Prostate gland (tissue), 2 donors: ENCODE data around the gene TCF7. TPM values are rescaled to one million over a fixed set of nuclear protein-coding genes. Genes with fewer than 3 reads are reported as not detected.

Experiments
- DNase-seq: peaks from one replicate; pipeline ENCODE4 v3.0.0-alpha.2; 2019; ENCODE audit warnings: low spot score
- H3K27ac ChIP-seq, 2 donors: fragments of 200-600 bp; sonication (generic); 2 replicates each; pipeline ENCODE4 v1.5.1; 2017 to 2019
- H3K27me3 ChIP-seq: fragments of 200-600 bp; sonication (generic); replicated peaks from 2 replicates; pipeline ENCODE4 v1.5.1; 2019; ENCODE audit not compliant: insufficient read depth
- H3K36me3 ChIP-seq, 2 donors: fragments of 200-600 bp; sonication (generic); 1 replicate in 1 of 2; 2 replicates in 1 of 2; pipeline versions ENCODE4 v1.5.1 to v1.8.1; 2017 to 2019
- H3K4me1 ChIP-seq: fragments of 200-600 bp; sonication (generic); replicated peaks from 2 replicates; pipeline ENCODE4 v1.5.1; 2019
- H3K4me3 ChIP-seq, 2 donors: fragments of 200-600 bp; sonication (generic); 2 replicates each; pipeline ENCODE4 v1.5.1; 2017 to 2019
- H3K9me3 ChIP-seq: fragments of 200-600 bp; sonication (generic); 2 replicates; pipeline ENCODE4 v1.5.1; 2017
- POLR2A ChIP-seq: fragments of 450-650 bp; IDR thresholded peaks from one replicate; pipeline ENCODE4 v1.6.1; 2016; ENCODE audit warnings: antibody characterized with exemption, mild to moderate bottlenecking
- POLR2AphosphoS5 ChIP-seq: sonication (generic); formaldehyde crosslinking; IDR thresholded peaks from one replicate; pipeline ENCODE4 v1.6.1; 2017; ENCODE audit warnings: antibody characterized with exemption
- WGBS: methylation state at CpG from one replicate; pipeline ENCODE4 v1.1.5; 2018; 5-methylcytosine and 5-hydroxymethylcytosine counted together
- intact Hi-C: fragments of 100-400 bp; cut with DNase I; formaldehyde crosslinking; loops from one replicate; pipeline ENCODE4 v1.14.2; 2022
- total RNA-seq, 2 donors: library from RNA; depleted of rRNA; stranded (reverse); fragments of >200 nt; gene quantifications; one replicate each; pipeline ENCODE4 v1.1.0, GENCODE V29; 2016
- TF ChIP-seq, protein P1 (sequence below), 4 experiments: fragments of 200-600 bp in 2 of 4; fragments of 450-650 bp in 2 of 4; sonication (generic) in 2 of 4; IDR thresholded peaks; 1 replicate in 3 of 4; 2 replicates in 1 of 4; pipeline ENCODE4 v1.5.1; 2016 to 2019; ENCODE audit warnings: antibody characterized with exemption in 4 of 4, mild to moderate bottlenecking in 2 of 4, moderate library complexity in 2 of 4

Gene TCF7
- total RNA-seq, 2 donors from 2014 or later = 8.1 to 9.8 TPM

DNA sequence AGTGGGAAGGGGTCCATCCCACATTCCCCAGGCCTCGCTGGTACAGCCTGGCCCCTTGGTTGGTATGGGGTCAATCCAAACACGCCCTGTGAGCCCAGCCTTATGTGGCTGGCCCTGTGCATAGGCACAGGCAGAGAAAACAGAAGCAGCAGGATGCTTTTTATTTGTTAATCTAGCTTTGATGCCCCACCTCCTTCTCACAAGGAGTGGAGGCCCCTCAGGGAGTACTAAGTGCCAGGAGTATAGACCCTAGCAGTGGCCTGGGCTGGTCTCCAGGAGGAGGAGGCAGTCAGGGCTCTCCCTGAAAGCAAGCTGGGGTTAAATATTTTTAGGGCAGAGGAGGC lies 14.6 kb upstream of the TCF7 start:
- TF ChIP-seq POLR2AphosphoS5 = no peak
- TF ChIP-seq, protein P1, sequence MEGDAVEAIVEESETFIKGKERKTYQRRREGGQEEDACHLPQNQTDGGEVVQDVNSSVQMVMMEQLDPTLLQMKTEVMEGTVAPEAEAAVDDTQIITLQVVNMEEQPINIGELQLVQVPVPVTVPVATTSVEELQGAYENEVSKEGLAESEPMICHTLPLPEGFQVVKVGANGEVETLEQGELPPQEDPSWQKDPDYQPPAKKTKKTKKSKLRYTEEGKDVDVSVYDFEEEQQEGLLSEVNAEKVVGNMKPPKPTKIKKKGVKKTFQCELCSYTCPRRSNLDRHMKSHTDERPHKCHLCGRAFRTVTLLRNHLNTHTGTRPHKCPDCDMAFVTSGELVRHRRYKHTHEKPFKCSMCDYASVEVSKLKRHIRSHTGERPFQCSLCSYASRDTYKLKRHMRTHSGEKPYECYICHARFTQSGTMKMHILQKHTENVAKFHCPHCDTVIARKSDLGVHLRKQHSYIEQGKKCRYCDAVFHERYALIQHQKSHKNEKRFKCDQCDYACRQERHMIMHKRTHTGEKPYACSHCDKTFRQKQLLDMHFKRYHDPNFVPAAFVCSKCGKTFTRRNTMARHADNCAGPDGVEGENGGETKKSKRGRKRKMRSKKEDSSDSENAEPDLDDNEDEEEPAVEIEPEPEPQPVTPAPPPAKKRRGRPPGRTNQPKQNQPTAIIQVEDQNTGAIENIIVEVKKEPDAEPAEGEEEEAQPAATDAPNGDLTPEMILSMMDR (IDR thresholded peaks at IDR 0.05) = no peak
- H3K9me3 ChIP-seq = no peaks in the 10 kb centered on the region
- no peaks in the 10 kb centered on the region for H3K27me3 ChIP-seq
- H3K4me3 ChIP-seq = no peak overlapping the region
- H3K27ac ChIP-seq = no peak overlapping the region
- no peaks in the 10 kb centered on the region for H3K36me3 ChIP-seq
- intact Hi-C loops = loop anchor here (5.0 kb wide), 1 partner anchor 42 kb away; no protein-coding TSS in a partner anchor
- 93% methylated on average over 2 of the region's 2 CpGs for WGBS
- no peaks in the 10 kb centered on the region for H3K4me1 ChIP-seq
- DNase-seq = no peak

DNA sequence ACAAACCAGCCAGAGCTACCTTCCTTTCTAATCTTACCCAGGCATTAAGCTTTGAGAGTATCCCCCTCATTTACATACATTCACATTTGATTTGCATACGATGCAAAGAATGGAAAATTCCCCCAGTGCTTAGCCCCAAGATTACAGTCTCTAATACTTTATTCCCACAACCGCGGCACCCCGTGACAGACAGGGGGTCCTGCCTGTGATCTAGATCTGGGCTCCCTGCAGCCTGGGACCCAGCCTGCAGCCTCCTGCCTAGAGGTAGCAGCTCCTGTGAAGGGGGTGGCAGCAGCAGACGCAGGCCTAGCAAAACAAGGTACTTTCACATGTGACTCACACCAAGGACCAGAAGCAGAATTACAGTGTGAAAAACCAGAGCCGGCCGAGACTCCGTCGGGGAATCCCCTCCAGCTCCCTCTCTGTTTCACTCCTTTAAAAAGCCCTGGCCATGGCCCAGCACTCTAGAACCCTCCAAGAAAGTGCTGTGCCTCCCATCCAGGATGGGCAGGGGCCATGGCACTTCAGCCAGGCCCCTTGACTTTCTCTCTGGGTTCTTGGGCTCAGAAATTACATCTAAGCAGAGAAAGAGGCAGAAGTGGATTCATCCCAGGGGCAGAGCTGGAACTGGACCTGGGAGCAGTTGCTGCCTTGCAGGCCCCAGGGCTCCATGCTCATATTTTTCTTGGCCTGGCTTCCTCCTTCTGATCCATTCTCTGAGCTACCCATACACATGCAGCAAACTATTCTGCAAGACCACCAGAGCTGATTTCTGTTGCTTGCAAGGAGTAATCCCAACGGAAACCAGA lies 14.0 kb upstream of the TCF7 start:
- no peak overlapping the region for H3K27ac ChIP-seq
- WGBS = 53% methylated on average over 10 of the region's 10 CpGs

DNA sequence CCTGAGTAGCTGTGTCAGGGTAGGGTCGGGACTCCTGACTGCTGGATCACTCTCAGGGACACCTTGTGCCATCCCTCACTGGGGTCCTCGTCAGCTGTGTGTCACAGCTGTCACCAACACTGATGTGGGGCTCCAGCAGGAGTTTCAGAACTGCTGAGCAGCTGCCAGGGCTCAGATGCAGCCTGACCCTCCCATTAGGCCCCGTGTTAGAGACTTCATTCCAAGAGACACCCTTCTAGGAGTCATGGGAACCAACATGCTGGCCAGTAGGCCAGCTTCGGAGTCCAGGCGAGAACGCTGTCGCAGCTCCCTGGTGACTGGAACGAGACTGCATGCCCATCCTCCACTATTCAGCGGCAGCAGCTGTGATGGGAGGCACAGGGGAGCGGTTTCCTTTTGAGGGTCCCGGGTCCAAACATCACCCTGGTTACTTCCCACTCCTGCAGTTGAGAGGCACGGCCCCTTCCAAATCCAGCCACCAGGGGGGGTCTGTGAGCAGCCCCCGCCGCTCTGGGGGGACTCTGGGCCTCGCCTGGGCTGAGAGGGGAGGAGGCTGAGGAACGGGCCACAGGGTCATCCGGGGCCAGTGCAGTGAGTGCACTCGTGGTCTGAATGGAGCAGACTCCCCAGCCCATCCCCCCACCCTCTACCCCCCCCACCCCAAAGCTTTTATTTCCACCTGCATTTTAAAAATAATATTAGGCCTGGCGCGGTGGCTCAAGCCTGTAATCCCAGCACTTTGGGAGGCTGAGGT lies 12.6 kb upstream of the TCF7 start:
- intact Hi-C loops = loop anchor here (5.0 kb wide), 1 partner anchor 40 kb away; no protein-coding TSS in a partner anchor
- TF ChIP-seq, protein P1 (IDR thresholded peaks at IDR 0.05) = peak; percentile 70 to 72 (median 70)
- no peak for TF ChIP-seq POLR2A
- TF ChIP-seq POLR2AphosphoS5 = peak; percentile 8
- 53% methylated on average over 20 of the region's 20 CpGs for WGBS

More for the DNA sequence above, 14.0 kb upstream of the TCF7 start:
- Histone ChIP-seq H3K27me3 (no peaks in the 10 kb centered on the region), H3K4me3 (no peak overlapping the region), H3K4me1 (no peaks in the 10 kb centered on the region), H3K9me3 (no peaks in the 10 kb centered on the region), H3K36me3 (no peaks in the 10 kb centered on the region)
- TF ChIP-seq, protein P1 (IDR thresholded peaks at IDR 0.05) = no peak
- TF ChIP-seq POLR2A = no peak
- TF ChIP-seq POLR2AphosphoS5 = no peak
- intact Hi-C loops = loop anchor here (5.0 kb wide), 1 partner anchor 42 kb away; no protein-coding TSS in a partner anchor
- no peak for DNase-seq

DNA sequence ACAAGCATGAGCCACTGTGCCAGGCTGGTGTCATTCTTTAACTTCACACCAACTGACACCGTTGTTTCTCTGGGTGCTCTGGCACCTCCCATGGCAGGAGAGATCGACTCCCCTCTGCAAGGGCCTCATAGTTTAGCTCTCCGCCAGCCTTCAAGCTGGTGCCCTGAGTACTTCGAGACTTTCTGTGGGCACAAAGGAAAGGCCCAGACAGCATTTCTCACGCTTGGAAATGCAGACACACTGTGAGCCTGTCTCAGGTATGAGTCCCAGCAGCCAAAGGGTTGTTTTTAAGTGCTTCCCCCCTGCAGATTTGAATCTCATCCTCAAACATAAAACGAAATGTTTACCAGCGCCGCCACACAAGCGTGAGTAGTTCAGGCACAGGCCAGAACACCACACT lies 11.1 kb upstream of the TCF7 start:
- intact Hi-C loops = loop anchor here (5.0 kb wide), 1 partner anchor 39 kb away; no protein-coding TSS in a partner anchor

More for the DNA sequence above, 12.6 kb upstream of the TCF7 start:
- H3K9me3 ChIP-seq = no peaks in the 10 kb centered on the region
- no peak overlapping the region for H3K27ac ChIP-seq
- H3K4me1 ChIP-seq = no peaks in the 10 kb centered on the region
- no peak for DNase-seq
- H3K36me3 ChIP-seq = no peaks in the 10 kb centered on the region
- H3K4me3 ChIP-seq = no peak overlapping the region
- H3K27me3 ChIP-seq = no peaks in the 10 kb centered on the region

More for the DNA sequence above, 11.1 kb upstream of the TCF7 start:
- TF ChIP-seq POLR2A = no peak
- TF ChIP-seq, protein P1 (IDR thresholded peaks at IDR 0.05) = no peak
- TF ChIP-seq POLR2AphosphoS5 = no peak
- H3K4me3 ChIP-seq = no peak overlapping the region
- 50% methylated on average over 9 of the region's 9 CpGs for WGBS
- H3K27ac ChIP-seq = no peak overlapping the region
- H3K27me3 ChIP-seq = no peaks in the 10 kb centered on the region
- H3K9me3 ChIP-seq = no peaks in the 10 kb centered on the region
- H3K36me3 ChIP-seq = no peaks in the 10 kb centered on the region
- H3K4me1 ChIP-seq = no peaks in the 10 kb centered on the region
- no peak for DNase-seq
